Karpas-422 (cell line): ENCODE results near the gene SPEF2. TPM values are rescaled to one million over a fixed set of nuclear protein-coding genes. Genes with fewer than 3 reads are reported as not detected.

Source experiments
- DNase-seq: peaks from one replicate; pipeline ENCODE4 v3.0.0-alpha.2; 2015
- H2AFZ ChIP-seq: fragments of 200-600 bp; sonication (generic); 2 replicates; pipeline ENCODE4 v1.6.1; 2014; ENCODE audit warnings: antibody characterized with exemption, low read length, mixed read lengths
- H3K27ac ChIP-seq: fragments of 200-600 bp; sonication (generic); 2 replicates; pipeline ENCODE4 v1.5.1; 2014; ENCODE audit warnings: mild to moderate bottlenecking, low read length, moderate library complexity
- H3K27me3 ChIP-seq: fragments of 200-600 bp; sonication (generic); 2 replicates; pipeline ENCODE4 v1.6.1; 2014; ENCODE audit warnings: low read length, mixed read lengths
- H3K36me3 ChIP-seq: fragments of 200-600 bp; sonication (generic); 2 replicates; pipeline ENCODE4 v1.6.1; 2014; ENCODE audit warnings: low read length, mixed read lengths; ENCODE audit not compliant: insufficient read depth
- H3K4me1 ChIP-seq: fragments of 200-600 bp; sonication (generic); 2 replicates; pipeline ENCODE4 v1.6.1; 2014; ENCODE audit warnings: mild to moderate bottlenecking, low read length, mixed read lengths
- H3K4me2 ChIP-seq: fragments of 200-600 bp; sonication (generic); 2 replicates; pipeline ENCODE4 v1.6.1; 2014; ENCODE audit warnings: low read length, low read depth, mild to moderate bottlenecking; ENCODE audit not compliant: poor library complexity, severe bottlenecking
- H3K4me3 ChIP-seq: fragments of 200-600 bp; sonication (generic); 2 replicates; pipeline ENCODE4 v1.5.1; 2014; ENCODE audit warnings: mild to moderate bottlenecking, antibody characterized with exemption, low read length, mixed read lengths
- H3K79me2 ChIP-seq: fragments of 200-600 bp; sonication (generic); 2 replicates; pipeline ENCODE4 v1.6.1; 2014; ENCODE audit warnings: mild to moderate bottlenecking, low read length, mixed read lengths
- H3K9ac ChIP-seq: fragments of 200-600 bp; sonication (generic); 2 replicates; pipeline ENCODE4 v1.6.0; 2014; ENCODE audit warnings: low read length
- H3K9me2 ChIP-seq: fragments of 200-600 bp; sonication (generic), shearing (Covaris generic); replicated peaks from 2 replicates; pipeline ENCODE4 v1.6.0; 2014; ENCODE audit warnings: mild to moderate bottlenecking, low read length, moderate library complexity; ENCODE audit not compliant: insufficient read depth
- H3K9me3 ChIP-seq: fragments of 300-700, 200-600 bp; sonication (generic); 2 replicates; pipeline ENCODE4 v1.6.1; 2014; ENCODE audit warnings: low read length, mixed read lengths
- H4K20me1 ChIP-seq: fragments of 200-600 bp; sonication (generic); 2 replicates; pipeline ENCODE4 v1.6.1; 2014; ENCODE audit warnings: mild to moderate bottlenecking, antibody characterized with exemption, low read length, low read depth; ENCODE audit not compliant: insufficient read depth
- total RNA-seq: library from RNA; depleted of rRNA; stranded (reverse); fragments of >200 nt; shearing (Covaris generic); gene quantifications from 2 replicates; pipeline ENCODE4 v1.2.3, GENCODE V29; 2014; ENCODE audit warnings: low replicate concordance; rRNA removed

SPEF2 gene, protein sequence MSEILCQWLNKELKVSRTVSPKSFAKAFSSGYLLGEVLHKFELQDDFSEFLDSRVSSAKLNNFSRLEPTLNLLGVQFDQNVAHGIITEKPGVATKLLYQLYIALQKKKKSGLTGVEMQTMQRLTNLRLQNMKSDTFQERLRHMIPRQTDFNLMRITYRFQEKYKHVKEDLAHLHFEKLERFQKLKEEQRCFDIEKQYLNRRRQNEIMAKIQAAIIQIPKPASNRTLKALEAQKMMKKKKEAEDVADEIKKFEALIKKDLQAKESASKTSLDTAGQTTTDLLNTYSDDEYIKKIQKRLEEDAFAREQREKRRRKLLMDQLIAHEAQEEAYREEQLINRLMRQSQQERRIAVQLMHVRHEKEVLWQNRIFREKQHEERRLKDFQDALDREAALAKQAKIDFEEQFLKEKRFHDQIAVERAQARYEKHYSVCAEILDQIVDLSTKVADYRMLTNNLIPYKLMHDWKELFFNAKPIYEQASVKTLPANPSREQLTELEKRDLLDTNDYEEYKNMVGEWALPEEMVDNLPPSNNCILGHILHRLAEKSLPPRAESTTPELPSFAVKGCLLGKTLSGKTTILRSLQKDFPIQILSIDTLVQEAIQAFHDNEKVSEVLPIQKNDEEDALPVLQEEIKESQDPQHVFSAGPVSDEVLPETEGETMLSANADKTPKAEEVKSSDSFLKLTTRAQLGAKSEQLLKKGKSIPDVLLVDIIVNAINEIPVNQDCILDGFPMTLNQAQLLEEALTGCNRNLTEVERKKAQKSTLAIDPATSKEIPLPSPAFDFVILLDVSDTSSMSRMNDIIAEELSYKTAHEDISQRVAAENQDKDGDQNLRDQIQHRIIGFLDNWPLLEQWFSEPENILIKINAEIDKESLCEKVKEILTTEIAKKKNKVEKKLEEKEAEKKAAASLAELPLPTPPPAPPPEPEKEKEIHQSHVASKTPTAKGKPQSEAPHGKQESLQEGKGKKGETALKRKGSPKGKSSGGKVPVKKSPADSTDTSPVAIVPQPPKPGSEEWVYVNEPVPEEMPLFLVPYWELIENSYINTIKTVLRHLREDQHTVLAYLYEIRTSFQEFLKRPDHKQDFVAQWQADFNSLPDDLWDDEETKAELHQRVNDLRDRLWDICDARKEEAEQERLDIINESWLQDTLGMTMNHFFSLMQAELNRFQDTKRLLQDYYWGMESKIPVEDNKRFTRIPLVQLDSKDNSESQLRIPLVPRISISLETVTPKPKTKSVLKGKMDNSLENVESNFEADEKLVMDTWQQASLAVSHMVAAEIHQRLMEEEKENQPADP (N-terminal part only)
- not detected in 2 replicates for total RNA-seq

DNA sequence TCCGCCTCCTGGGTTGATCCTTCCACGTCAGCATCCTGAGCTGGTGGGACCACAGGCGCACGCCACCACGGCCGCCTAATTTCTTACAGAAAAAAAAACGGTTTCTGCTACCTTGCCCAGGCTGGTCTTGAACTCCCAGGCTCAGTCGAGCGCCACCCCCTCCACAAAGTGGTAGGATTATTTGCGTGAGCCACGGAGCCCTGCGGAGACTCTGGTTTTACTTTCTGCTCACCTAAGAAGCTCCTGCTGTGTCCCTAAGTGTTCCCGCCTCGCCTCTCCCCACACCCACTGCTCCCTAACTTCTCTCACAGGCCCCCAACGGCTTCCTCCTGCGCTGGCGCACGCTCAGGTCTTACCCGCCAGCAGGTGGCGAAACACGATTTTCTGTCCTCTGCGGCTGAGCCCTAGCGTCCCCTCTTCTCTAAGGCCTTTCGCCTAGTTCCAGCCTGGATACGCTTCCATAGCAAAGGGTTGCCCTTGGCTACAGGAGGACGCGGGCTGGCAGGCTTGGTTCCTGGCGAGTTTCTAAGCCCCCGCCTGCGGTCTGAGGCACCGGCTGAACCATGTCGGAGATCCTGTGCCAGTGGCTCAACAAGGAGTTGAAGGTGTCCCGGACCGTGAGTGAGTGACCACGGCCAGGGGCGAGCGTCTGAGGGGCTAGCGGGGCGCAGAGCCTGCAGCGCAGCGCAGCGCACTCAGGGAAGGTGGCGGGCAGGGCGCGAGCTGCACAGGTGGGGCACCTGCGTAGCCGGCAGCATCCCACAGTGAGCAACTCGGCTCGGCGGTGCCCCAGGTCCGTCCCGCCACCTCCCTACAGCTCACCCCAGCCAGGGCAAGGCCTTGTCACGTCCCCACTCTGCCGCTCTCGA lies at the start of gene SPEF2:
TSS of gene SPEF2 (plus strand) at position 429 of the 869 bp plus-strand sequence. CDS start at position 564, 135 bp downstream.
- Histone ChIP-seq H3K4me3 (no peak within 1 kb of the TSS), H3K27ac (no peak within 1 kb of the TSS), H3K4me1 (no peaks in the 10 kb centered on the region), H2AFZ (no peak within 1 kb of the TSS), H4K20me1 (no peaks in the 10 kb centered on the region), H3K79me2 (no peaks in the 10 kb centered on the region), H3K4me2 (no peak within 1 kb of the TSS), H3K9me3 (peaks cover 6% of the 10 kb centered on the region; the same call in 1 of the 2 replicates), H3K36me3 (no peaks in the 10 kb centered on the region), H3K9me2 (no peaks in the 10 kb centered on the region; the same call in 1 of the 2 replicates), H3K27me3 (no peaks in the 10 kb centered on the region), H3K9ac (no peak within 1 kb of the TSS)
- DNase-seq: no peak

DNA sequence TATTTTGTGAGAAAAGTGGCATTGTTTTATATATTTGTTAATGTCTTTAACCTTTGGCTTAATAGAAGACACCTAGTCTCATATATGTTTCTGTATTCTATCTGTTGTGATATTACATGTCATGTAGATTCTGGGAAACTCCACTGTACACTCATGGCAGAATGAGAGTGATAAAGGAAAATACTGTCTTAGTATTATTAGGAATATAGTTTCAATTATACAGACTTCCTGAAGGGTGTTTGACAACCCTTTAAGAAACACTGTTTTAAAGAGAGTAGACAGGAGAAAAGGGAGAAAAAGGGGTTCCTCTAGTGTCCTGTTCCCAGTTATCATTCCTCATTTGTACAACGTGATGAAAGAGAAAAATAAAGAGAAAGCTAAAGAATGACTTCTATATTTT lies 42.1 kb upstream of the SPEF2 start:
- H3K79me2 ChIP-seq: no peaks in the 10 kb centered on the region
- H3K4me3 ChIP-seq: no peak overlapping the region
- H3K27me3 ChIP-seq: no peaks in the 10 kb centered on the region
- H3K9me2 ChIP-seq: no peaks in the 10 kb centered on the region; the same call in 1 of the 2 replicates
- H4K20me1 ChIP-seq: no peaks in the 10 kb centered on the region
- H3K27ac ChIP-seq: no peak overlapping the region
- no peaks in the 10 kb centered on the region for H3K9me3 ChIP-seq
- H3K4me2 ChIP-seq: no peak overlapping the region
- no peak overlapping the region for H2AFZ ChIP-seq
- no peak overlapping the region for H3K9ac ChIP-seq
- H3K4me1 ChIP-seq: no peaks in the 10 kb centered on the region
- no peaks in the 10 kb centered on the region for H3K36me3 ChIP-seq
- DNase-seq: no peak

DNA sequence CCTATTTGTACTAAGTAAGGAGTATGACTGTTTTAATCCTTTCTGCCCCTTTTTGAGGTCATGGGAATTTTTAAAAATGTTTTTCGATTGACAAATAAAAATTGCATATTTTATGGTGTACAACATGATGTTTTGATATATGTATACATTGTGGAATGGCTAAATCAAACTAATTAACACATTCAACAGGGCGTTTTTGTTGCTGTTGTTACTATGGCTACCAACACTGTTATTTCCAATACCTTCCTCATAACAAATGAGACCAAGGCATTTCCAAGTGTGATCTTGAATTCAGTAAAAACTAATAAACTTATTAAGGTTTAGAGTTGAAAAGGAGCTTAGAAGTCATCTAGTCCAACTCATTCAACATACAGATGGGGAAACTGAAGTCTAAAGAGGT lies 30.2 kb upstream of the SPEF2 start:
- H3K4me3 ChIP-seq: no peak overlapping the region
- H3K27me3 ChIP-seq: no peaks in the 10 kb centered on the region
- H3K79me2 ChIP-seq: no peaks in the 10 kb centered on the region

DNA sequence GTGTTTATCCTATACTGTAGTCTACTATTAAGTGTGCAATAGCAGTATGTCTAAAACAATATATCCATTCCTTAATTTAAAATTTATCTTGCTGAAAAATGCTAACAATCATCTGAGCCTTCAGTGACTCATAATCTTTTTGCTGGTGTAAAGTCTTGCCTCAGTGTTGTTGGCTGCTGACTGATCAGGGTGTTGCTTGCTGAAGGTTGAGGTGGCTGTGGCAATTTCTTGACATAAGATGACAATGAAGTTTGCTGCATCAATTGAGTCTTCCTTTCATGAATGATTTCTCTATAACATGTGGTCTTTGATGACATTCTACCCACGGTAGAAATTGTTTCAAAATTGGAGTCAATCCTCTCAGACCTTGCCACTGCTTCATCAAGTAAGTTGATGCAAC lies 24.3 kb upstream of the SPEF2 start:
- H3K27me3 ChIP-seq: no peaks in the 10 kb centered on the region
- H3K36me3 ChIP-seq: no peaks in the 10 kb centered on the region
- no peak overlapping the region for H3K27ac ChIP-seq
- no peak overlapping the region for H3K9ac ChIP-seq
- no peaks in the 10 kb centered on the region for H3K9me3 ChIP-seq
- DNase-seq: no peak
- no peaks in the 10 kb centered on the region for H3K9me2 ChIP-seq
- H2AFZ ChIP-seq: no peak overlapping the region
- no peaks in the 10 kb centered on the region for H3K79me2 ChIP-seq
- H3K4me2 ChIP-seq: no peak overlapping the region
- H3K4me1 ChIP-seq: no peaks in the 10 kb centered on the region
- no peak overlapping the region for H3K4me3 ChIP-seq
- H4K20me1 ChIP-seq: no peaks in the 10 kb centered on the region

More for the DNA sequence above, 30.2 kb upstream of the SPEF2 start:
- no peaks in the 10 kb centered on the region for H4K20me1 ChIP-seq
- H3K27ac ChIP-seq: no peak overlapping the region
- no peak overlapping the region for H3K4me2 ChIP-seq
- DNase-seq: no peak
- no peaks in the 10 kb centered on the region for H3K36me3 ChIP-seq
- H2AFZ ChIP-seq: no peak overlapping the region
- no peaks in the 10 kb centered on the region for H3K4me1 ChIP-seq
- no peak overlapping the region for H3K9ac ChIP-seq
- no peaks in the 10 kb centered on the region for H3K9me3 ChIP-seq
- no peaks in the 10 kb centered on the region for H3K9me2 ChIP-seq

DNA sequence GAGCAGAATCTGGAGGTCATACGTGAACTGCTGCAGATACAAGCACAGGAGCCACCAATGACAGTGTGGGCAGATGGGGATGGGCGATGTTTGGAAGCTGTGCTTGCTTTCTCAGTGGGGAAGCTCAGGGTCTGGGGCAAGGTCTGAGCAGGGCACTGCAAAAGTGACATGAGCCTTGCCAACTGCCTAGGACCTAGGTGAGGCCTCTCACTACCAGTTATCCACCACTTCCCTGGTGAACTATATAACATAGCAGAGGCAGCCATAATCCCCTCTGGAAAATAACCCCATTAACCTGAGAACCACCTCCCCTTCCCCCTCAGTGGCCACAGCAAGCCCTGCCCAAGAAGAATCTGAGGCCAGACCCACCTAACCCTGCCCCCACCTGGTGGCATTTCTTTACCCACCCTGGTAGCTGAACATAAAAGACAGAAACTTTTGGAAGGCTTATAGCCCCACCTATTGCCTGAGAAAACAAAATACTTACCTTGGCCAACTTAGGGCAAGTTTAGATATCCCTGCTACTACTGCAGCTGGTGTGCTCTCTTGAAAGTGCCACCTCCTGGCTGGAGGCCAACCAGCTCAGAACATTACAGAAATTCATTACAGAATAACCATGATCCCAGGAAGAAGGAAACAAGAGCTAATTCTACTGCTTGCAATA lies 18.8 kb upstream of the SPEF2 start:
- H3K4me1 ChIP-seq: no peaks in the 10 kb centered on the region
- no peak overlapping the region for H3K4me3 ChIP-seq
- H4K20me1 ChIP-seq: no peaks in the 10 kb centered on the region
- no peaks in the 10 kb centered on the region for H3K79me2 ChIP-seq
- no peaks in the 10 kb centered on the region for H3K9me2 ChIP-seq
- no peaks in the 10 kb centered on the region for H3K9me3 ChIP-seq
- no peak overlapping the region for H3K9ac ChIP-seq
- H3K36me3 ChIP-seq: no peaks in the 10 kb centered on the region
- no peak overlapping the region for H3K27ac ChIP-seq
- DNase-seq: peak; percentile 48
- no peak overlapping the region for H2AFZ ChIP-seq
- no peaks in the 10 kb centered on the region for H3K27me3 ChIP-seq
- H3K4me2 ChIP-seq: no peak overlapping the region

DNA sequence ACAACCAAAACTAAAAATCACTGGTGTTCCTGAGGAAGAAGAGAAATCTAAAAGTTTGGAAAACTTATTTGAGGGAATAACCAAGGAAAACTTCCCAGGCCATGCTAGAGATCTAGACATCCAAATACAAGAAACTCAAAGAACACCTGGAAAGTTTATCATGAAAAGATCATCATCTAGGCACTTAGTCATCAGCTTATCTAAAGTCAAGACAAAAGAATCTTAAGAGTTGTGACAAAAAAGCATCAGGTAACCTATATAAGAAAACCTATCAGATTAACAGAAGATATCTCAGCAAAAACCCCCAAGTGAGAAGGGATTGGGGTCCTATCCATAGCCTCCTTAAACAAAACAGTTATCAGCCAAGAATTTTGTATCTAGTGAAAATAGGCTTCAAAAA lies 17.1 kb upstream of the SPEF2 start:
- Histone ChIP-seq H3K27ac (no peak overlapping the region), H3K79me2 (no peaks in the 10 kb centered on the region), H3K4me2 (no peak overlapping the region), H3K27me3 (no peaks in the 10 kb centered on the region), H3K9me3 (no peaks in the 10 kb centered on the region), H3K9me2 (no peaks in the 10 kb centered on the region), H3K36me3 (no peaks in the 10 kb centered on the region), H3K4me3 (no peak overlapping the region), H3K4me1 (no peaks in the 10 kb centered on the region), H2AFZ (no peak overlapping the region), H3K9ac (no peak overlapping the region), H4K20me1 (no peaks in the 10 kb centered on the region)
- no peak for DNase-seq
